HG03039 (cell line): Measurements from ENCODE around the gene ELOVL7.
"Not testable (repeated sequence)": the region's sequence is repeated elsewhere in the genome, so short reads cannot be mapped to it uniquely, and the experiment has no call there.

Source experiments
- ATAC-seq: cut with Tn5 transposase; IDR thresholded peaks from one replicate; pipeline ENCODE4 v1.9.1; 2021; ENCODE audit warnings: mild to moderate bottlenecking, moderate library complexity; ENCODE audit not compliant: unreplicated experiment

ELOVL7 gene

GRCh38 chr5:60843936-60844905, at the start of gene ELOVL7:
Gene ELOVL7 (minus strand): TSS chr5:60844269. CDS start chr5:60787397, 56,872 bp downstream.
- peak; percentile 92 for ATAC-seq

- ATAC-seq, result no peak
These were observed 49.5 kb upstream of the ELOVL7 start for GRCh38 chr5:60893521-60893920.

GRCh38 chr5:60891667-60892066, 47.6 kb upstream of the ELOVL7 start:
- no peak for ATAC-seq

GRCh38 chr5:60888359-60889061, 44.4 kb upstream of the ELOVL7 start:
- ATAC-seq, result no peak

- ATAC-seq, result no peak
These were observed 43.7 kb upstream of the ELOVL7 start for GRCh38 chr5:60887746-60888145.

- ATAC-seq, result no peak
These were observed 43.0 kb upstream of the ELOVL7 start for GRCh38 chr5:60887096-60887495.

- ATAC-seq, result no peak
These were observed 42.1 kb upstream of the ELOVL7 start for GRCh38 chr5:60886158-60886557.

GRCh38 chr5:60883229-60883628, 39.2 kb upstream of the ELOVL7 start:
- no peak for ATAC-seq

GRCh38 chr5:60872892-60873291, 28.8 kb upstream of the ELOVL7 start:
- no peak for ATAC-seq

- ATAC-seq, result no peak
These were observed 26.8 kb upstream of the ELOVL7 start for GRCh38 chr5:60870857-60871256.

GRCh38 chr5:60860572-60860971, 16.5 kb upstream of the ELOVL7 start:
- not testable (repeated sequence) for ATAC-seq

GRCh38 chr5:60856066-60856465, 12.0 kb upstream of the ELOVL7 start:
- no peak for ATAC-seq

GRCh38 chr5:60852940-60853339, 8.9 kb upstream of the ELOVL7 start:
- ATAC-seq, result no peak

GRCh38 chr5:60852317-60852716, 8.2 kb upstream of the ELOVL7 start:
- ATAC-seq, result no peak

- ATAC-seq, result no peak
These were observed 7.6 kb upstream of the ELOVL7 start for GRCh38 chr5:60851626-60852025.

- ATAC-seq, result no peak
These were observed 2.2 kb upstream of the ELOVL7 start for GRCh38 chr5:60846298-60846697.

GRCh38 chr5:60843386-60843935, 608 bp downstream of the ELOVL7 start:
- no peak for ATAC-seq

GRCh38 chr5:60842871-60843385, 1.1 kb downstream of the ELOVL7 start:
- no peak for ATAC-seq

- no peak for ATAC-seq
These were observed 2.7 kb downstream of the ELOVL7 start for GRCh38 chr5:60841361-60841760.

GRCh38 chr5:60836131-60836530, 7.9 kb downstream of the ELOVL7 start:
- ATAC-seq, result no peak

GRCh38 chr5:60835554-60835953, 8.5 kb downstream of the ELOVL7 start:
- ATAC-seq, result no peak
